GM13977 (cell line): ENCODE measurements around the gene KDELR3.

Source experiments
- DNase-seq: peaks from one replicate; pipeline ENCODE4 v3.0.0; 2012; ENCODE audit warnings: low spot score
- in situ Hi-C: fragments of 300-500 bp; cut with MboI; formaldehyde crosslinking; loops from one replicate; pipeline ENCODE4 v1.12.0; 2022; ENCODE audit warnings: low sequenced_read_pairs, low pct_unique_long_range_greater_than_20kb, mixed read lengths, inconsistent platforms; ENCODE audit not compliant: unreplicated experiment
- TF ChIP-seq, protein P1 (sequence below): IDR thresholded peaks from 2 replicates; pipeline ENCODE4 v1.5.1; 2012; ENCODE audit warnings: mild to moderate bottlenecking, control low read depth; ENCODE audit not compliant: insufficient read depth; ENCODE audit errors: extremely low read depth, missing control alignments

KDELR3 gene

DNA sequence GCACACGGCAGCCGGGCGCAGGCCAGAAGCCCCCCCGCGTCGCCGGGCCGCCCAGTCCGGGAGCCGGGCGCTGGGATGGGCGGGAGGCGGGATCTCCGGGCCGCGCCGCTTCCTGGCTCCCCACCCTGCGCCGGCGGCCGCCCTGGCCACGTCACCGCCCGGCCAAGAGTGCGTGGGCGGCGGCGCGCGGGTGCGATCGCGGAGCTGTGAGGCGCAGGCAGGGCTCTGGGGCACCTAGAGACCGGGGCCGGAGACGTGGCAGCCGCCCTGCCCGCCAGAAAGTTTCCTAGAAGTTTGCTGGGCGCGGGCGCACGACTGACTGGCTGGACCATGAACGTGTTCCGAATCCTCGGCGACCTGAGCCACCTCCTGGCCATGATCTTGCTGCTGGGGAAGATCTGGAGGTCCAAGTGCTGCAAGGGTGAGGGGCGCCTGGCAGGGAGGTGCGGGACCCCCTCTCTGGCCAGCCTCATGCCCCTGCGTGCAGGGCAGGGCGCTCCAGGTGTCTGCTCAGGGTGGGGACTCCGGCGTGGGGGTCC lies at the start of gene KDELR3:
KDELR3 (plus strand) TSS at position 193 of the 539 bp plus-strand sequence; CDS start at position 331, 138 bp downstream.
- in situ Hi-C loops = no loop called here
- TF ChIP-seq, protein P1, sequence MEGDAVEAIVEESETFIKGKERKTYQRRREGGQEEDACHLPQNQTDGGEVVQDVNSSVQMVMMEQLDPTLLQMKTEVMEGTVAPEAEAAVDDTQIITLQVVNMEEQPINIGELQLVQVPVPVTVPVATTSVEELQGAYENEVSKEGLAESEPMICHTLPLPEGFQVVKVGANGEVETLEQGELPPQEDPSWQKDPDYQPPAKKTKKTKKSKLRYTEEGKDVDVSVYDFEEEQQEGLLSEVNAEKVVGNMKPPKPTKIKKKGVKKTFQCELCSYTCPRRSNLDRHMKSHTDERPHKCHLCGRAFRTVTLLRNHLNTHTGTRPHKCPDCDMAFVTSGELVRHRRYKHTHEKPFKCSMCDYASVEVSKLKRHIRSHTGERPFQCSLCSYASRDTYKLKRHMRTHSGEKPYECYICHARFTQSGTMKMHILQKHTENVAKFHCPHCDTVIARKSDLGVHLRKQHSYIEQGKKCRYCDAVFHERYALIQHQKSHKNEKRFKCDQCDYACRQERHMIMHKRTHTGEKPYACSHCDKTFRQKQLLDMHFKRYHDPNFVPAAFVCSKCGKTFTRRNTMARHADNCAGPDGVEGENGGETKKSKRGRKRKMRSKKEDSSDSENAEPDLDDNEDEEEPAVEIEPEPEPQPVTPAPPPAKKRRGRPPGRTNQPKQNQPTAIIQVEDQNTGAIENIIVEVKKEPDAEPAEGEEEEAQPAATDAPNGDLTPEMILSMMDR = peak; percentile 6
- peak; percentile 88 for DNase-seq

DNA sequence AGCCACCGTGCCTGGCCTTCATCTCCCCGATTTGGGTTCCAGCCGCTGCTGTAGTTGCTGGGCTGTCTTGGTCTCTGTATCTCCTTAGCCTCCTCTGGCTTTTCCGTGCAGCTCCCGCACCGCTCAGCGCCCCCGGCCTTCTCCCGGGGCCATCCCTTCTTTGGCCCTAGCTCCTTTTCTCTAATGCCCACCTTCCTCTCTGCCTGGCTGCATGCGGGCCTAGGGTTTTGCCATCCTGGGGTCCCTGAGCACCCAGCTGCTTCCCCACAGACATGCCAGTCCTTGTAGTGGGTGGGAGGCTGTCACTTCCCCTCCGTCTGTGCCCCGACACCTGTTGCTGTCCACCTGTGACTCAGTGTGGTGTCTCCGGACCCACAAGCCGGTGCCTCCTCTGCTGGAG lies 49.3 kb upstream of the KDELR3 start:
- DNase-seq = no peak
- in situ Hi-C loops = no loop called here
- TF ChIP-seq, protein P1 = no peak

DNA sequence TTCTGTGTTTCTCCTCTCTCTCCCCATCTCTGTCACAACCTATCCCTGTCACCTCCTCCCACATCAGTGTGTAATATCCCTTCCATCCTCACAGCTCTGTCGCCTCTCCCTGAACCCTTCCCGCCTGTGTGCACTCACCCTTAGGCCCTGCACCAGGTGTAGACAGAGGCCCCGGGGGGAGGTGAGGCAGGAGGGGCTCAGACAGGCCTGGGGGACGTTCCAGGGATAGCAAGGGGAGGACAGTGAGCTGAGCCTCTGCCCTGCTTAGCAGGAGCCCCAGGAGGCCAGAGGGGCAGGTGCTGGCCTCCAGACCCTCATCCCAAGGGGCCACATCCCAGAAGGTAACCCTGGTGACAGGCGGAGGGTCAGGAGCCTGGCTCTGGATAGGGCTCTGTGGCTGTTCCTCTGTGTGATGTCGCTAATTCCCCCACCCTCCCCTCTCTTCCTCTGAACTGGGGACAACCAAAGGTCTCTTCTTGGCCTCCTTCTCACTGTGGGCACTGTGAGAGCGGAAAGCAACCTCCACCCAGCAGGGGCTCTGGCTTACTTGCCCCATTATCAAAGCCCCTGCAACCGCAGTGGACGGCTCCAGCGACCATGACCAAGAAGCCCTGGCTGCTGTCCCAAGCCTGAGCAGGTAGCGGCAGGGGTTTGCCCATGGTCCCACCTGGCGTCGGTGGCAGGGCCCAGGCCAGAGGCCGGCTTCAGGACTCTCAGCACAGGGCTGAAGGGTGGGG lies 48.6 kb upstream of the KDELR3 start:
- in situ Hi-C loops = no loop called here
- DNase-seq = no peak
- TF ChIP-seq, protein P1 = no peak

DNA sequence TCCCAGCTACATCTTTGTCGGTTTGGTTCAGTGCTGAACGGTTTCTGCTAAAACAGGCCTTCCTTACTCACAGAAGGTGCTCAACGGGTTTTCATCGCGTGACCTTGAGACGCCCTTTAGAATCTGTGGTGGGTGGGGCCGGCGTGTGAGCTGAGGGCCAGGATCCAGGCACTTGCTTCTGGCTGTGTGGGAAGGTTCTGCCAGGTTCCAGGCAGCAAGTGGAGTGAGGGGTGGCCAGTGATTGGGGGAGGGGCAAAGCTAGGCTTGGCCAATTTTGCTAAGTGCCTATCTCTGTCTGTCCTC lies 48.1 kb upstream of the KDELR3 start:
- in situ Hi-C loops = no loop called here
- no peak for DNase-seq
- TF ChIP-seq, protein P1 = no peak

DNA sequence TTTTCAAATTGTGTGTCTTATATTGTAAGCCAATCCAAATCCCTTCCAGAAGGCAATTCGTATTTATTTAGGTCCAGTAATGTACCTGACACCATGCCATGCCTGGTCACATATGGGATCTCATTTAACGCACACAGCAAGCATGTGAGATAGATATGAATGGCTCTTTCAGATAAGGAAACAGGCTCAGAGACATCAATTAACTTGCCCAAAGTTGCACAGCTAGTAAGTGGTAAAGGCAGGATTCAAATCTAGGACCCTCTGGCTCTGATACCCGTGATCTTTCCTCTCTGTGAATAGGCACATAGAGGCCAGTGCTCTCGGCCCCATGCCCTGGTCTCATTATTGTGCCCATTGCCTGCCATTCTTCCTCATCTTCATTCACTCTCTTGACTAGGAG lies 47.2 kb upstream of the KDELR3 start:
- TF ChIP-seq, protein P1 = no peak
- in situ Hi-C loops = no loop called here
- no peak for DNase-seq

DNA sequence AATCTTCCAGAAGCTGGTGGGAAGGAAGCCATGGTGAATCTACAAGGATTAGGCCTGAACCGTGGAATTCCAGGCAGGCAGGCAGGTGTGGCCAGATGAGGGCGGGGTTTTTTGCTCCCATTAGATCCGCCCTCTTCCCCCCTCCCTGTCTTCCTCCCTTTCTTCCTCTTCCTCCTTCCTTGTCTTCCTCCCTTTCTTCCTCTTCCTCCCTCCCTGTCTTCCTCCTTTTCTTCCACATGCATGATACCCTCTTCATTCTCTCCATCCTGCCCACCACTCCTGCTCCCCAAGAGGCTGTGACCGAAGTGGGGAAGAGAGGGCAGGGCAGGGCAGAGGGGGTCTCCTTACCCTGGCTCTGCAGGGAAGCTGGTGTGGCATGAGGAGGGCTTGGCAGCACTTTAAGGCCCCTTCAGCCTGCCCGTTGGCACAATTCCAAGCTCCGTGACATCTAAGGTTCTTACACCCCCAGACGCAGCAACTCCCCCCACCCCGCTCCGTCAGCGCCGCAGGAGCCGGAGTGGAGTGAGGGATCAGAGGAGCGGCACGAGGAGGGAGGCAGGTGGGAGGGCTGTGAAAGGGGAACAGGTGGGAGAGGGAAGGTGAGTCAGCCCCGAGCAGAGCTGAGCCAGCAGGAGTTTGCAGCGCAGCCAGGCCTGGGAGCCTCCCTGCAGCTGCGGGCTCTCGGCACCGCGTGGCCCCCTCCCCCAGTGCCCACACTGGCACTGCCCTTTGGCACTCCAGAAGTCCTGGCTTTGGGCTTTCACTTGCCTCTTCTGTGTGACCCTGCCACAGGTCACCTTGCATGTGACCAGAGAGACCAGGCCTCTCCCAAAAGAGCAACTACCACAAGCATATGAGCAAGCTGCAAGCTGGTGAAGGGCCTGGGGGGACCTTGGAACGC lies 45.0 kb upstream of the KDELR3 start:
- DNase-seq = no peak
- in situ Hi-C loops = no loop called here
- TF ChIP-seq, protein P1 = no peak
